Caco-2 (cell line): Measurements from ENCODE around the gene KY. TPM values are rescaled to one million over a fixed set of nuclear protein-coding genes. Genes with fewer than 3 reads are reported as not detected.

Experiments
- BruUV-seq: library from RNA; stranded (reverse); fragments of 400-500 nt; replicated peaks from 2 replicates; lab custom pipeline; 2021; lab: Mats Ljungman, UMichigan
- CTCF ChIA-PET: fragments of 300-600 bp; sonication (Branson Sonifier 250); formaldehyde crosslinking; loops from one replicate; lab custom pipeline; 2022; ENCODE audit warnings: antibody characterized with exemption; lab: Charles Lee
- POLR2A ChIA-PET: fragments of 300-600 bp; sonication (Branson Sonifier 250); formaldehyde crosslinking; loops from one replicate; lab custom pipeline; 2022; ENCODE audit warnings: antibody characterized with exemption; lab: Charles Lee
- DNase-seq, 2 experiments: peaks; one replicate each; pipeline versions ENCODE4 v3.0.0 to v3.0.0-alpha.2; 2020 to 2022
- H3K27me3 ChIP-seq: replicated peaks from 2 replicates; pipeline ENCODE4 v1.6.0; 2011; ENCODE audit warnings: low read length; ENCODE audit not compliant: control insufficient read depth, insufficient read depth
- H3K36me3 ChIP-seq: 2 replicates; pipeline ENCODE4 v1.5.1; 2011; ENCODE audit warnings: low read length; ENCODE audit not compliant: control insufficient read depth, insufficient read depth
- H3K4me1 ChIP-seq: fragments of 250-450 bp; sonication (Bioruptor Pico); 2 replicates; pipeline ENCODE4 v1.5.1; 2020; ENCODE audit warnings: mild to moderate bottlenecking
- H3K4me3 ChIP-seq: 2 replicates; pipeline ENCODE4 v1.5.1; 2011; ENCODE audit warnings: low read depth, mild to moderate bottlenecking, control low read depth, low read length
- H3K9me3 ChIP-seq: fragments of 250-450 bp; sonication (Bioruptor Pico); 2 replicates; pipeline ENCODE4 v1.5.1; 2020; ENCODE audit warnings: mild to moderate bottlenecking, moderate library complexity
- H3K27ac Mint-ChIP-seq: one replicate; pipeline ENCODE4 v1.8.0; 2022; ENCODE audit warnings: mixed read lengths; ENCODE audit not compliant: unreplicated experiment
- H3K27me3 Mint-ChIP-seq: one replicate; pipeline ENCODE4 v1.8.0; 2022; ENCODE audit warnings: mixed read lengths; ENCODE audit not compliant: insufficient read depth, unreplicated experiment
- H3K36me3 Mint-ChIP-seq: one replicate; pipeline ENCODE4 v1.8.0; 2022; ENCODE audit warnings: mild to moderate bottlenecking, mixed read lengths; ENCODE audit not compliant: insufficient read depth, unreplicated experiment
- H3K4me1 Mint-ChIP-seq: one replicate; pipeline ENCODE4 v1.8.0; 2022; ENCODE audit warnings: low read depth, mixed read lengths; ENCODE audit not compliant: unreplicated experiment
- H3K4me3 Mint-ChIP-seq: one replicate; pipeline ENCODE4 v1.8.0; 2022; ENCODE audit warnings: mild to moderate bottlenecking, moderate library complexity, mixed read lengths; ENCODE audit not compliant: unreplicated experiment
- H3K9me3 Mint-ChIP-seq: one replicate; pipeline ENCODE4 v1.8.0; 2022; ENCODE audit warnings: mixed read lengths; ENCODE audit not compliant: unreplicated experiment
- intact Hi-C: fragments of 100-400 bp; cut with micrococcal nuclease; formaldehyde crosslinking; loops from one replicate; pipeline ENCODE4 v1.10.0; 2022; ENCODE audit not compliant: unreplicated experiment
- total RNA-seq: library from RNA; stranded (reverse); gene quantifications from 2 replicates; pipeline ENCODE4 v1.2.3, GENCODE V29; 2022
- TF ChIP-seq, protein P1 (sequence below), 2 experiments: fragments of 200-600 bp in 1 of 2; IDR thresholded peaks; 1 replicate in 1 of 2; 2 replicates in 1 of 2; pipeline versions ENCODE4 v1.5.1 to v1.8.0; 2011 to 2022; ENCODE audit warnings: antibody characterized with exemption in 1 of 2, control low read depth in 1 of 2, inconsistent platforms in 1 of 2, low read depth in 1 of 2, low read length in 1 of 2, mild to moderate bottlenecking in 1 of 2, moderate library complexity in 1 of 2; ENCODE audit not compliant: insufficient read depth in 1 of 2, severe bottlenecking in 1 of 2, unreplicated experiment in 1 of 2

Gene KY
- total RNA-seq, 1 experiment from 2014 or later = not detected

DNA sequence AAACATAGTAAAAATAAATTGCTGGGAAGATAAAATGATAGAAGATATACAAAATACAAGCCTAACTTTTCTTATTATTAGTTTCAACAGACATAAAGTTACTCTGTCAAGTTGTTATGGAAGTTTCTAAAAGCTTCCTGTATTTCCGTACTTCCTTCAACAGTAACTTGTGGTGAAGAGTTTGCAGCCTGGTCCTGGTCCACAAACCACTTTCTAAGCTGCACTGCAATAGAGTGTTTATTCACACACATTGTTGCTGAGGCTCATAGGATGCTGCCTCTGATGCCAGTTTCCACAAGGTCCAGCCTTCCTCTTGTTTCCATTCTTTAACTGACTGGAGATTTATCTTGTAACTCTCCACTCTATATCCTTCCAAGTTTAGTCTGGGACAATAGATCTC is 39.4 kb upstream of the KY start:
- Histone ChIP-seq H3K27me3 (no peaks in the 10 kb centered on the region), H3K36me3 (no peaks in the 10 kb centered on the region), H3K9me3 (no peaks in the 10 kb centered on the region), H3K4me3 (no peak overlapping the region), H3K4me1 (no peaks in the 10 kb centered on the region)
- H3K9me3 Mint-ChIP-seq = no peaks in the 10 kb centered on the region
- ChIA-PET CTCF (no interaction called here), POLR2A (no interaction called here)
- no peaks in the 10 kb centered on the region for H3K4me1 Mint-ChIP-seq
- no peaks in the 10 kb centered on the region for H3K36me3 Mint-ChIP-seq
- intact Hi-C loops = no loop called here
- TF ChIP-seq, protein P1, sequence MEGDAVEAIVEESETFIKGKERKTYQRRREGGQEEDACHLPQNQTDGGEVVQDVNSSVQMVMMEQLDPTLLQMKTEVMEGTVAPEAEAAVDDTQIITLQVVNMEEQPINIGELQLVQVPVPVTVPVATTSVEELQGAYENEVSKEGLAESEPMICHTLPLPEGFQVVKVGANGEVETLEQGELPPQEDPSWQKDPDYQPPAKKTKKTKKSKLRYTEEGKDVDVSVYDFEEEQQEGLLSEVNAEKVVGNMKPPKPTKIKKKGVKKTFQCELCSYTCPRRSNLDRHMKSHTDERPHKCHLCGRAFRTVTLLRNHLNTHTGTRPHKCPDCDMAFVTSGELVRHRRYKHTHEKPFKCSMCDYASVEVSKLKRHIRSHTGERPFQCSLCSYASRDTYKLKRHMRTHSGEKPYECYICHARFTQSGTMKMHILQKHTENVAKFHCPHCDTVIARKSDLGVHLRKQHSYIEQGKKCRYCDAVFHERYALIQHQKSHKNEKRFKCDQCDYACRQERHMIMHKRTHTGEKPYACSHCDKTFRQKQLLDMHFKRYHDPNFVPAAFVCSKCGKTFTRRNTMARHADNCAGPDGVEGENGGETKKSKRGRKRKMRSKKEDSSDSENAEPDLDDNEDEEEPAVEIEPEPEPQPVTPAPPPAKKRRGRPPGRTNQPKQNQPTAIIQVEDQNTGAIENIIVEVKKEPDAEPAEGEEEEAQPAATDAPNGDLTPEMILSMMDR (IDR thresholded peaks at IDR 0.05; ENCODE audit: insufficient read depth in 1 of 2, low read depth in 1 of 2, low read length in 1 of 2, severe bottlenecking in 1 of 2, unreplicated experiment in 1 of 2) = no peak
- no TSS peak for BruUV-seq
- no peak for DNase-seq
- H3K4me3 Mint-ChIP-seq = no peak overlapping the region
- H3K27ac Mint-ChIP-seq = no peak overlapping the region
- H3K27me3 Mint-ChIP-seq = peaks cover 11% of the 10 kb centered on the region

DNA sequence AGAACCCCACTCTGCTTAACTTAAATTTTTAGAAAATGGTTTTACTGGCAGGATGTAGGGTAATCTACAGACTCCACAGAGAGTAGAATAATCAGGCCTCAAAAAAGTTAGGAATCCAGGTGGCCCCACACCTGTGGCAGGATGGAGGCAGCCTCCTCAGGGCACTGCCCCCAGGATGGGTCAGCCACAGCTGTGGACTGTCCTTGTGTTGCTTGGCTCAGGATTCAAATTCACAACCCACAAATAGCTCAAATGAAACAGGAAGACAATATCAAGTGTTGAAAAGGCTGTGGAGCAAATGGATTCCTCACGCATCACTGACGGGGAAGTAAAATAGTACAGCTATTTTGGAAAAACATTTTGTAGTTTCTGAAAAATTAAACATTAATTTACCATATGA is 36.8 kb upstream of the KY start:
- Histone ChIP-seq H3K4me1 (no peaks in the 10 kb centered on the region), H3K27me3 (no peaks in the 10 kb centered on the region; the same call in 1 of the 2 replicates), H3K36me3 (no peaks in the 10 kb centered on the region), H3K4me3 (no peak overlapping the region), H3K9me3 (no peaks in the 10 kb centered on the region)
- intact Hi-C loops = no loop called here
- no TSS peak for BruUV-seq
- no peak overlapping the region for H3K4me3 Mint-ChIP-seq
- peaks cover 9% of the 10 kb centered on the region for H3K27me3 Mint-ChIP-seq
- no peak overlapping the region for H3K27ac Mint-ChIP-seq
- ChIA-PET POLR2A (no interaction called here), CTCF (no interaction called here)
- no peaks in the 10 kb centered on the region for H3K36me3 Mint-ChIP-seq
- no peaks in the 10 kb centered on the region for H3K4me1 Mint-ChIP-seq
- TF ChIP-seq, protein P1 (IDR thresholded peaks at IDR 0.05; ENCODE audit: insufficient read depth in 1 of 2, low read depth in 1 of 2, low read length in 1 of 2, severe bottlenecking in 1 of 2, unreplicated experiment in 1 of 2) = no peak
- no peak for DNase-seq
- H3K9me3 Mint-ChIP-seq = no peaks in the 10 kb centered on the region

DNA sequence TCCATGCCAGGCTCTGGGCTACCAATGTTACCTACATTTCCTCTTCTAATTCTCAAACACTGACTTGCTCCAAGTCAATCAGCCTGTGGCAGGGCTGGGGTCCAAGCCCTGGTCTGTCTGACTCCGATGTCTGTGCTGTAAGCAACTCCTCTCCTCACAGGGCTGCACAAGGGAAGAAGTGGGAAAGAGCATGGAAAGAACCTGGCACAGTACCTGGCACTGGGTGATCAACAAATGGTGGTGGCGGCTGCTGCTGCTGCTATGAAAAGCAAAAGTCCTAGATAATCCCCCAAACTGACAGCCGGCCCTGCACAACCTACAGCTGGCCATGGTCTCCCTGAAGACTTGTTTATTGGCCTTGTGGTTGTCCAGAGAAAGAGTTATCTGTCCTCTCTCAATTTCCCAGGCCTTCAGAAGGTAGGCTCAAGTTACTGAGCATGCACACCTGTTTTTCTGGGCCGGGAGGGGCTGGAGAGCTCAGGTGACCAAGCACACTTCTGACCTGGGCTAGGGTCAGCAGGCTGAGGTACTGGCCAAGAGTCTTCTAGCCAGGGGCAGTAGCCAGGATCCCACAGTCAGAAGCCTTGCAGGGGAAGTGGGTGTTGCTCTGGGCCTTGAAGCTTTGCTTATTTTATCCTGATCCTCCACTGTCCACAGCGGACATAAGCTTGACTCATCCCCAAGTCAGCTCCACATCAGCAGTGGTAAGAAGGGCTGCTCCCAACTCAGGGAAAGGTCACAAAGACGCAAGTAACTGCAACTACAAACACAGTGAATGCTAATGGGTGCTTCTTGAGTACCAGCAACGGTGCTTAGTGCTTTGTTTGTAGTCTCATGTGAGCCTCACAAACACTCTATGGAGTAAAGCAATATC is 35.3 kb upstream of the KY start:
- H3K4me3 ChIP-seq = no peak overlapping the region
- Mint-ChIP-seq H3K27ac (no peak overlapping the region), H3K9me3 (no peaks in the 10 kb centered on the region), H3K4me1 (no peaks in the 10 kb centered on the region), H3K36me3 (no peaks in the 10 kb centered on the region), H3K4me3 (no peak overlapping the region), H3K27me3 (peaks cover 9% of the 10 kb centered on the region)
- H3K27me3 ChIP-seq = no peaks in the 10 kb centered on the region; the same call in 1 of the 2 replicates
- no peak for DNase-seq
- BruUV-seq = no TSS peak
- H3K36me3 ChIP-seq = no peaks in the 10 kb centered on the region
- ChIA-PET CTCF (no interaction called here), POLR2A (no interaction called here)
- no peaks in the 10 kb centered on the region for H3K4me1 ChIP-seq
- intact Hi-C loops = no loop called here
- TF ChIP-seq, protein P1 (IDR thresholded peaks at IDR 0.05; ENCODE audit: insufficient read depth in 1 of 2, low read depth in 1 of 2, low read length in 1 of 2, severe bottlenecking in 1 of 2, unreplicated experiment in 1 of 2) = no peak
- H3K9me3 ChIP-seq = no peaks in the 10 kb centered on the region
